H9 (cell line): ENCODE results near the gene ADGRL3. TPM values are rescaled to one million over a fixed set of nuclear protein-coding genes. Genes with fewer than 3 reads are reported as not detected.

ENCODE experiments used
- DNase-seq: peaks from one replicate; pipeline ENCODE4 v3.0.0-alpha.2; 2017
- H2AFZ ChIP-seq: one replicate; pipeline ENCODE4 v1.6.1; 2013; ENCODE audit warnings: mild to moderate bottlenecking, low read length, control low read depth, moderate library complexity
- H2AK5ac ChIP-seq: 2 replicates; pipeline ENCODE4 v1.6.1; 2013; ENCODE audit warnings: low read length, control low read depth, mixed read lengths; ENCODE audit not compliant: insufficient read length
- H2BK120ac ChIP-seq: one replicate; pipeline ENCODE4 v1.6.1; 2013; ENCODE audit warnings: low read depth, mild to moderate bottlenecking, low read length, control low read depth, inconsistent platforms; ENCODE audit not compliant: poor library complexity, severe bottlenecking
- H2BK12ac ChIP-seq: 2 replicates; pipeline ENCODE4 v1.6.1; 2013; ENCODE audit warnings: low read length, control low read depth, mixed read lengths, low read depth; ENCODE audit not compliant: insufficient read length
- H2BK15ac ChIP-seq: 2 replicates; pipeline ENCODE4 v1.6.1; 2013; ENCODE audit warnings: low read depth, low read length, control low read depth
- H2BK20ac ChIP-seq: one replicate; pipeline ENCODE4 v1.6.1; 2013; ENCODE audit warnings: low read depth, mild to moderate bottlenecking, low read length, control low read depth, inconsistent platforms; ENCODE audit not compliant: poor library complexity, severe bottlenecking
- H2BK5ac ChIP-seq: 2 replicates; pipeline ENCODE4 v1.6.1; 2013; ENCODE audit warnings: low read length, control low read depth, mixed read lengths; ENCODE audit not compliant: insufficient read length
- H3K14ac ChIP-seq: 2 replicates; pipeline ENCODE4 v1.6.1; 2013; ENCODE audit warnings: low read length, control low read depth; ENCODE audit not compliant: insufficient read depth
- H3K18ac ChIP-seq: 2 replicates; pipeline ENCODE4 v1.6.1; 2013; ENCODE audit warnings: low read depth, mild to moderate bottlenecking, mixed read lengths, low read length, control low read depth; ENCODE audit not compliant: insufficient read length
- H3K23ac ChIP-seq: 2 replicates; pipeline ENCODE4 v1.6.1; 2013; ENCODE audit warnings: low read length, control low read depth, mixed read lengths, low read depth; ENCODE audit not compliant: insufficient read length
- H3K23me2 ChIP-seq: 2 replicates; pipeline ENCODE4 v1.6.1; 2013; ENCODE audit warnings: low read depth, mild to moderate bottlenecking, mixed read lengths, low read length, control low read depth; ENCODE audit not compliant: insufficient read length, poor library complexity, severe bottlenecking
- H3K27ac ChIP-seq: 2 replicates; pipeline ENCODE4 v1.5.1; 2013; ENCODE audit warnings: low read length, control low read depth, mixed read lengths, low read depth; ENCODE audit not compliant: insufficient read length
- H3K27me3 ChIP-seq: 2 replicates; pipeline ENCODE4 v1.6.1; 2013; ENCODE audit warnings: low read length, control low read depth, inconsistent platforms; ENCODE audit not compliant: insufficient read depth
- H3K4ac ChIP-seq: 2 replicates; pipeline ENCODE4 v1.6.1; 2013; ENCODE audit warnings: low read depth, mild to moderate bottlenecking, control low read depth, inconsistent platforms, low read length, moderate library complexity
- H3K4me1 ChIP-seq: 2 replicates; pipeline ENCODE4 v1.6.1; 2013; ENCODE audit warnings: low read length, control low read depth, inconsistent platforms; ENCODE audit not compliant: insufficient read depth
- H3K4me2 ChIP-seq: 2 replicates; pipeline ENCODE4 v1.6.1; 2013; ENCODE audit warnings: low read length, control low read depth, mixed read lengths; ENCODE audit not compliant: insufficient read length, insufficient read depth
- H3K56ac ChIP-seq: 2 replicates; pipeline ENCODE4 v1.6.1; 2013; ENCODE audit warnings: low read depth, mild to moderate bottlenecking, mixed read lengths, low read length, control low read depth; ENCODE audit not compliant: insufficient read length
- H3K79me1 ChIP-seq: 2 replicates; pipeline ENCODE4 v1.6.1; 2013; ENCODE audit warnings: low read depth, mild to moderate bottlenecking, moderate library complexity, low read length, control low read depth, inconsistent platforms; ENCODE audit not compliant: insufficient read depth, poor library complexity, severe bottlenecking
- H3K79me2 ChIP-seq: 2 replicates; pipeline ENCODE4 v1.6.1; 2013; ENCODE audit warnings: low read length, control low read depth, inconsistent platforms; ENCODE audit not compliant: insufficient read depth
- H3K9ac ChIP-seq: 2 replicates; pipeline ENCODE4 v1.6.1; 2013; ENCODE audit warnings: low read length, control low read depth, mixed read lengths; ENCODE audit not compliant: insufficient read length; ENCODE audit errors: extremely low read depth
- H3K9me3 ChIP-seq: one replicate; pipeline ENCODE4 v1.6.1; 2013; ENCODE audit warnings: low read depth, low read length, inconsistent platforms; ENCODE audit not compliant: control insufficient read depth
- H3T11ph ChIP-seq: one replicate; pipeline ENCODE4 v1.6.1; 2013; ENCODE audit warnings: mild to moderate bottlenecking, low read length, control low read depth, inconsistent platforms
- H4K20me1 ChIP-seq: one replicate; pipeline ENCODE4 v1.6.1; 2013; ENCODE audit not compliant: control insufficient read depth, insufficient read length, insufficient read depth
- H4K5ac ChIP-seq: 2 replicates; pipeline ENCODE4 v1.6.1; 2013; ENCODE audit warnings: low read depth, mild to moderate bottlenecking, mixed read lengths, low read length, control low read depth; ENCODE audit not compliant: insufficient read length
- H4K8ac ChIP-seq: replicated peaks from 2 replicates; pipeline ENCODE4 v1.6.1; 2013; ENCODE audit warnings: low read length, control low read depth, mixed read lengths, low read depth; ENCODE audit not compliant: insufficient read length
- H4K91ac ChIP-seq: 2 replicates; pipeline ENCODE4 v1.6.1; 2013; ENCODE audit warnings: low read depth, mild to moderate bottlenecking, moderate library complexity, mixed read lengths, low read length, control low read depth; ENCODE audit not compliant: insufficient read length
- H3K27ac Mint-ChIP-seq, 3 experiments: 2 replicates in 2 of 3; 3 replicates in 1 of 3; pipeline ENCODE4 v1.8.0; 2020 to 2021; ENCODE audit warnings: mixed read lengths in 3 of 3, mild to moderate bottlenecking in 1 of 3, moderate library complexity in 1 of 3
- H3K27me3 Mint-ChIP-seq: 2 replicates; pipeline ENCODE4 v1.8.0; 2021; ENCODE audit warnings: low read depth, mild to moderate bottlenecking, moderate library complexity, mixed read lengths
- H3K36me3 Mint-ChIP-seq, 3 experiments: 2 replicates in 2 of 3; 3 replicates in 1 of 3; pipeline ENCODE4 v1.8.0; 2020 to 2021; ENCODE audit warnings: low read depth in 3 of 3, mixed read lengths in 3 of 3; ENCODE audit not compliant: insufficient read depth in 1 of 3
- H3K4me1 Mint-ChIP-seq, 2 experiments: 2 replicates each; pipeline ENCODE4 v1.8.0; 2020; ENCODE audit warnings: mixed read lengths in 2 of 2
- H3K4me3 Mint-ChIP-seq, 2 experiments: 2 replicates in 1 of 2; 3 replicates in 1 of 2; pipeline ENCODE4 v1.8.0; 2020 to 2021; ENCODE audit warnings: mild to moderate bottlenecking in 2 of 2, mixed read lengths in 2 of 2, moderate library complexity in 1 of 2
- H3K9me3 Mint-ChIP-seq, 2 experiments: 2 replicates in 1 of 2; 3 replicates in 1 of 2; pipeline ENCODE4 v1.8.0; 2020; ENCODE audit warnings: mild to moderate bottlenecking in 2 of 2, mixed read lengths in 2 of 2, moderate library complexity in 1 of 2
- total RNA-seq: library from RNA; stranded (reverse); gene quantifications from 2 replicates; pipeline ENCODE4 v1.2.1, GENCODE V29; 2021
- TF ChIP-seq, protein P1 (sequence below): fragments of 200-600 bp; sonication (generic); conservative IDR thresholded peaks from 3 replicates; pipeline ENCODE4 v1.8.0; 2021; ENCODE audit warnings: antibody characterized with exemption, mild to moderate bottlenecking

The ADGRL3 gene
- total RNA-seq, 1 experiment from 2014 or later, result 5.9 TPM

DNA sequence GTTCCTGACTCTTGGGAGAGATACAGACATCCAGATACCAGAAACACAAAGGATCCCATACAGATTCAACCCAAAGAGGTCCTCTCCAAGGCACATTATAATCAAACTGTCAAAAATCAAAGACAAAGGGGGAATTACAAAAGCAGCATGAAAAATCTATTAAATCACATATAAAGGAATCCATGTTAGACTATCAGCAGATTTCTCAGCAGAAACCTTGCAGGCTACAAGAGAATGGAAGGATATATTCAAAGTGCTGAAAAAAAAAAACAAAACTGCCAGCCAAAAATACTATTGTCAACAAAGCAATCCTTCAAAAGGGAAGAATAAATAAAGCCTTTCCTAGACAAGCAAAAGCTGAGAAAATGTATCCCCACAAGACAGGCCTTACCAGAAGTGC, 14.8 kb upstream of the ADGRL3 start:
- Histone ChIP-seq H4K91ac (no peak overlapping the region), H3K27ac (no peak overlapping the region), H3K79me1 (no peaks in the 10 kb centered on the region), H3K9me3 (no peaks in the 10 kb centered on the region), H3K79me2 (no peaks in the 10 kb centered on the region), H3K27me3 (no peaks in the 10 kb centered on the region), H2BK120ac (no peak overlapping the region), H3K23me2 (no peaks in the 10 kb centered on the region), H4K5ac (no peak overlapping the region), H3K4me2 (no peak overlapping the region), H3K56ac (no peak overlapping the region), H2BK5ac (no peak overlapping the region), H2AFZ (no peak overlapping the region), H3K4ac (no peak overlapping the region), H2BK15ac (no peak overlapping the region), H2BK12ac (no peak overlapping the region), H3K23ac (no peak overlapping the region), H3K18ac (no peak overlapping the region), H4K8ac (no peak overlapping the region), H2AK5ac (no peak overlapping the region), H3K4me1 (no peaks in the 10 kb centered on the region), H3K9ac (no peak overlapping the region), H2BK20ac (no peak overlapping the region), H3K14ac (no peak overlapping the region), H3T11ph (no peak overlapping the region), H4K20me1 (no peaks in the 10 kb centered on the region)
- Mint-ChIP-seq H3K4me3 (no peak overlapping the region), H3K36me3 (peaks cover 3 to 16% (median 4%) of the 10 kb centered on the region in 3 experiments; a peak in 5 of 7 replicates), H3K9me3 (peaks cover 15 to 16% of the 10 kb centered on the region in 2 experiments), H3K4me1 (peaks cover 6 to 16% of the 10 kb centered on the region in 2 experiments), H3K27ac (no peak overlapping the region), H3K27me3 (no peaks in the 10 kb centered on the region; the same call in 1 of the 2 replicates)
- TF ChIP-seq, protein P1, sequence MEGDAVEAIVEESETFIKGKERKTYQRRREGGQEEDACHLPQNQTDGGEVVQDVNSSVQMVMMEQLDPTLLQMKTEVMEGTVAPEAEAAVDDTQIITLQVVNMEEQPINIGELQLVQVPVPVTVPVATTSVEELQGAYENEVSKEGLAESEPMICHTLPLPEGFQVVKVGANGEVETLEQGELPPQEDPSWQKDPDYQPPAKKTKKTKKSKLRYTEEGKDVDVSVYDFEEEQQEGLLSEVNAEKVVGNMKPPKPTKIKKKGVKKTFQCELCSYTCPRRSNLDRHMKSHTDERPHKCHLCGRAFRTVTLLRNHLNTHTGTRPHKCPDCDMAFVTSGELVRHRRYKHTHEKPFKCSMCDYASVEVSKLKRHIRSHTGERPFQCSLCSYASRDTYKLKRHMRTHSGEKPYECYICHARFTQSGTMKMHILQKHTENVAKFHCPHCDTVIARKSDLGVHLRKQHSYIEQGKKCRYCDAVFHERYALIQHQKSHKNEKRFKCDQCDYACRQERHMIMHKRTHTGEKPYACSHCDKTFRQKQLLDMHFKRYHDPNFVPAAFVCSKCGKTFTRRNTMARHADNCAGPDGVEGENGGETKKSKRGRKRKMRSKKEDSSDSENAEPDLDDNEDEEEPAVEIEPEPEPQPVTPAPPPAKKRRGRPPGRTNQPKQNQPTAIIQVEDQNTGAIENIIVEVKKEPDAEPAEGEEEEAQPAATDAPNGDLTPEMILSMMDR, result no peak
- no peak for DNase-seq
